ENCODE measurements around the gene XRN1.
"Not testable (repeated sequence)": the region's sequence is repeated elsewhere in the genome, so short reads cannot be mapped to it uniquely, and the experiment has no call there.

The XRN1 gene

GRCh38 chr3:142337994-142338393 is 109.8 kb downstream of the XRN1 start:
- no peak for DNase-seq (ENCODE audit: low spot score)

GRCh38 chr3:142332390-142332789 is 115.4 kb downstream of the XRN1 start:
- no peak for DNase-seq (ENCODE audit: low spot score)

GRCh38 chr3:142324275-142324953 is 123.4 kb downstream of the XRN1 start:
- not testable (repeated sequence) for DNase-seq (ENCODE audit: low spot score)

- no peak for DNase-seq (ENCODE audit: low spot score)
Measured at GRCh38 chr3:142319912-142320311, 127.9 kb downstream of the XRN1 start.

GRCh38 chr3:142319094-142319493 is 128.7 kb downstream of the XRN1 start:
- DNase-seq (ENCODE audit: low spot score): no peak

- no peak for DNase-seq (ENCODE audit: low spot score)
Measured at GRCh38 chr3:142318331-142318730, 129.5 kb downstream of the XRN1 start.

- DNase-seq (ENCODE audit: low spot score): not testable (repeated sequence)
Measured at GRCh38 chr3:142315978-142316388, 131.9 kb downstream of the XRN1 start.

GRCh38 chr3:142315083-142315482 is 132.8 kb downstream of the XRN1 start:
- no peak for DNase-seq (ENCODE audit: low spot score)

GRCh38 chr3:142310439-142310838 is 137.4 kb downstream of the XRN1 start:
- no peak for DNase-seq (ENCODE audit: low spot score)

GRCh38 chr3:142302847-142303246 is 145.0 kb downstream of the XRN1 start:
- not testable (repeated sequence) for DNase-seq (ENCODE audit: low spot score)

GRCh38 chr3:142298626-142299025 is 149.2 kb downstream of the XRN1 start:
- no peak for DNase-seq (ENCODE audit: low spot score)

GRCh38 chr3:142296507-142296906 is 151.3 kb downstream of the XRN1 start:
- DNase-seq (ENCODE audit: low spot score): no peak

GRCh38 chr3:142287866-142288638 is 159.8 kb downstream of the XRN1 start:
- DNase-seq (ENCODE audit: low spot score): no peak

GRCh38 chr3:142285083-142285517 is 162.7 kb downstream of the XRN1 start:
- no peak for DNase-seq (ENCODE audit: low spot score)

- no peak for DNase-seq (ENCODE audit: low spot score)
Measured at GRCh38 chr3:142282503-142282902, 165.3 kb downstream of the XRN1 start.

GRCh38 chr3:142281474-142281873 is 166.4 kb downstream of the XRN1 start:
- DNase-seq (ENCODE audit: low spot score): no peak

GRCh38 chr3:142279965-142280590 is 167.8 kb downstream of the XRN1 start:
- DNase-seq (ENCODE audit: low spot score): peak; percentile 74

GRCh38 chr3:142278451-142278850 is 169.4 kb downstream of the XRN1 start:
- DNase-seq (ENCODE audit: low spot score): no peak

GRCh38 chr3:142276781-142277180 is 171.1 kb downstream of the XRN1 start:
- DNase-seq (ENCODE audit: low spot score): no peak

- no peak for DNase-seq (ENCODE audit: low spot score)
Measured at GRCh38 chr3:142275856-142276255, 172.0 kb downstream of the XRN1 start.

GRCh38 chr3:142274908-142275307 is 172.9 kb downstream of the XRN1 start:
- no peak for DNase-seq (ENCODE audit: low spot score)

- DNase-seq (ENCODE audit: low spot score): no peak
Measured at GRCh38 chr3:142273501-142273900, 174.3 kb downstream of the XRN1 start.
